Mesenchymal stem cell (in vitro differentiated cells and primary cell): ENCODE data around the gene RBL2.
A peak's percentile ranks its signal among the peaks of the same experiment; 100 is the strongest.

Experiments
- DNase-seq: peaks from one replicate; pipeline ENCODE4 v3.0.0-alpha.2; 2013
- H2AFZ ChIP-seq: one replicate; pipeline ENCODE4 v1.6.1; 2013; ENCODE audit warnings: low read depth, mild to moderate bottlenecking, control low read depth, inconsistent platforms, low read length, moderate library complexity
- H2AK5ac ChIP-seq: 2 replicates; pipeline ENCODE4 v1.6.1; 2013; ENCODE audit warnings: low read length, moderate library complexity, mild to moderate bottlenecking, inconsistent platforms; ENCODE audit not compliant: severe bottlenecking
- H2BK120ac ChIP-seq: one replicate; pipeline ENCODE4 v1.6.1; 2013; ENCODE audit warnings: low read depth, mild to moderate bottlenecking, inconsistent platforms, low read length, moderate library complexity
- H2BK12ac ChIP-seq, 2 experiments: one replicate each; pipeline ENCODE4 v1.6.1; 2013; ENCODE audit warnings: inconsistent platforms in 2 of 2, low read length in 2 of 2, mild to moderate bottlenecking in 2 of 2, moderate library complexity in 2 of 2, control low read depth in 1 of 2
- H2BK15ac ChIP-seq: one replicate; pipeline ENCODE4 v1.6.1; 2013; ENCODE audit warnings: mild to moderate bottlenecking, low read depth, inconsistent platforms; ENCODE audit not compliant: poor library complexity, severe bottlenecking
- H2BK5ac ChIP-seq: 2 replicates; pipeline ENCODE4 v1.6.1; 2013; ENCODE audit warnings: low read depth, mild to moderate bottlenecking, low read length, control low read depth, inconsistent platforms; ENCODE audit not compliant: poor library complexity, severe bottlenecking
- H3K14ac ChIP-seq, 2 experiments: one replicate each; pipeline ENCODE4 v1.6.1; 2013; ENCODE audit warnings: inconsistent platforms in 2 of 2, low read length in 2 of 2, control low read depth in 1 of 2, mild to moderate bottlenecking in 1 of 2, moderate library complexity in 1 of 2
- H3K18ac ChIP-seq, 2 experiments: one replicate each; pipeline ENCODE4 v1.6.1; 2013; ENCODE audit warnings: inconsistent platforms in 2 of 2, low read length in 2 of 2, control low read depth in 1 of 2, low read depth in 1 of 2, mild to moderate bottlenecking in 1 of 2
- H3K23ac ChIP-seq, 2 experiments: one replicate each; pipeline ENCODE4 v1.6.1; 2013; ENCODE audit warnings: inconsistent platforms in 2 of 2, low read length in 2 of 2, mild to moderate bottlenecking in 2 of 2, moderate library complexity in 2 of 2, control low read depth in 1 of 2
- H3K27ac ChIP-seq: 2 replicates; pipeline ENCODE4 v1.5.1; 2013; ENCODE audit warnings: mild to moderate bottlenecking, moderate library complexity, low read length, control low read depth, inconsistent platforms; ENCODE audit not compliant: poor library complexity, severe bottlenecking
- H3K27me3 ChIP-seq, 2 experiments: 2 replicates each; pipeline versions ENCODE4 v1.6.1 to v1.7.0; 2013; ENCODE audit warnings: low read length in 2 of 2, mild to moderate bottlenecking in 2 of 2, moderate library complexity in 2 of 2, control low read depth in 1 of 2, inconsistent platforms in 1 of 2; ENCODE audit not compliant: control insufficient read depth in 1 of 2, insufficient read depth in 1 of 2
- H3K36me3 ChIP-seq, 2 experiments: 2 replicates each; pipeline versions ENCODE4 v1.6.1 to v1.7.0; 2013; ENCODE audit warnings: low read length in 2 of 2, control low read depth in 1 of 2, inconsistent platforms in 1 of 2, low read depth in 1 of 2, mild to moderate bottlenecking in 1 of 2; ENCODE audit not compliant: insufficient read depth in 2 of 2, control insufficient read depth in 1 of 2
- H3K4ac ChIP-seq, 2 experiments: one replicate each; pipeline ENCODE4 v1.6.1; 2013; ENCODE audit warnings: inconsistent platforms in 2 of 2, low read length in 2 of 2, mild to moderate bottlenecking in 2 of 2, moderate library complexity in 2 of 2, control low read depth in 1 of 2, low read depth in 1 of 2
- H3K4me1 ChIP-seq: 2 replicates; pipeline ENCODE4 v1.6.1; 2013; ENCODE audit warnings: low read depth, low read length, control low read depth; ENCODE audit not compliant: control insufficient read depth, insufficient read depth
- H3K4me2 ChIP-seq: 2 replicates; pipeline ENCODE4 v1.6.1; 2013; ENCODE audit warnings: low read length, mild to moderate bottlenecking, inconsistent platforms; ENCODE audit not compliant: poor library complexity, severe bottlenecking
- H3K4me3 ChIP-seq, 2 experiments: 2 replicates each; pipeline versions ENCODE4 v1.5.1 to v1.7.0; 2013; ENCODE audit warnings: low read length in 2 of 2, mild to moderate bottlenecking in 2 of 2, control low read depth in 1 of 2, low read depth in 1 of 2; ENCODE audit not compliant: insufficient read depth in 1 of 2
- H3K79me1 ChIP-seq: replicated peaks from 2 replicates; pipeline ENCODE4 v1.6.1; 2013; ENCODE audit warnings: mild to moderate bottlenecking, control low read depth, low read length, inconsistent platforms; ENCODE audit not compliant: poor library complexity, severe bottlenecking
- H3K9ac ChIP-seq: 2 replicates; pipeline ENCODE4 v1.7.0; 2013; ENCODE audit warnings: mild to moderate bottlenecking, low read length, moderate library complexity
- H3K9me3 ChIP-seq: 2 replicates; pipeline ENCODE4 v1.7.0; 2013; ENCODE audit warnings: mild to moderate bottlenecking, low read length; ENCODE audit not compliant: control insufficient read depth
- H4K8ac ChIP-seq: one replicate; pipeline ENCODE4 v1.6.1; 2013; ENCODE audit warnings: inconsistent platforms, mild to moderate bottlenecking, low read length, moderate library complexity
- H4K91ac ChIP-seq: one replicate; pipeline ENCODE4 v1.6.1; 2013; ENCODE audit warnings: mild to moderate bottlenecking, low read length, inconsistent platforms
- WGBS: methylation state at CpG from one replicate; pipeline ENCODE4 v1.1.7; 2013; ENCODE audit warnings: mixed read lengths; 5-methylcytosine and 5-hydroxymethylcytosine counted together

The RBL2 gene

DNA sequence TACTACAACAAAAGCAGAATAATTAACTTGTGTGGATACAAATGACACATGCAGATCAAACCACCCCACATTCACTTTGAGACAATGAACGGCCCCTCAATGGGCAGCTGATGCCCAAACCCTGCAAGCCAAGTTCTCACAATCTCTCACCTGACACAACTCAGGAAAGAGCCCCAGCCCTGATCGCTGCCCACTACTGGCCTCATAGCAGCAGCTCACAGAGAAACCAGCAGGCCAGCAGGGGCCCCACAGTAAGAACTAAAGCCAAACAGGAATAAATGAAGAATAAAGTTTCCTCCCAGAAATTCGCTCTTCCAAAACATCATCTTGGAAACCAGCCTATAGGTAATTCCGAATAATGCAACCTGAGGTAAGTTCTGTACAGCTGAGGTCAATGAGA lies 61.1 kb downstream of the RBL2 start:
- Histone ChIP-seq H3K36me3 (peaks cover 38 to 80% of the 10 kb centered on the region in 2 experiments), H2BK15ac (no peak overlapping the region), H3K4me3 (no peak overlapping the region), H3K23ac (no peak overlapping the region), H3K9me3 (no peaks in the 10 kb centered on the region), H3K4me2 (no peak overlapping the region), H3K9ac (no peak overlapping the region), H3K18ac (no peak overlapping the region), H2BK120ac (no peak overlapping the region), H2AK5ac (no peak overlapping the region), H4K91ac (no peak overlapping the region), H2BK12ac (no peak overlapping the region), H3K27ac (no peak overlapping the region), H3K4me1 (peaks cover 1% of the 10 kb centered on the region), H3K79me1 (peaks cover 19% of the 10 kb centered on the region), H3K4ac (no peak overlapping the region), H3K27me3 (no peaks in the 10 kb centered on the region), H2AFZ (no peak overlapping the region), H4K8ac (no peak overlapping the region), H3K14ac (no peak overlapping the region), H2BK5ac (no peak overlapping the region)
- DNase-seq: no peak
- WGBS: 94% methylated on average over 2 of the region's 4 CpGs

DNA sequence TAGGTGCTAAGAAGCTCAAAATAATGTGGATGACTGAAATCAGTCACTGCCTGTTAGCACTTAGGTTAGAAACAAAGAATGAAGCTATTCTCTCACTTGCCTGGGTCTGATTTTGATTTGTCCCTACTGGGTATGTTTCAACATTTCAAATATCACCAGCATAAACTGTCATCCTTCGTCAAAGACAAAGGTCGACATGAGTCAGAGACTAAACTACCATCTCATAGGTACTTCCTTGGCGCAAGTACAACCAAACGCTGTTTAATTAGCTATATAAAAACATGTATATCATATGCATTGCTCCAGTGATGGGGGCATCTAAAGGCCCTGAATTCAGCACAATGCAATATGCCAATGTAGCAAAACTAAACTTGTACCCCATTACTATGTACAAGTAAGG lies 64.7 kb downstream of the RBL2 start:
- H2BK15ac ChIP-seq: no peak overlapping the region
- H3K23ac ChIP-seq: no peak overlapping the region
- H3K27ac ChIP-seq: no peak overlapping the region
- no peaks in the 10 kb centered on the region for H3K9me3 ChIP-seq
- no peak overlapping the region for H2AK5ac ChIP-seq
- 96% methylated on average over 2 of the region's 4 CpGs for WGBS
- H2BK12ac ChIP-seq: no peak overlapping the region
- H4K8ac ChIP-seq: no peak overlapping the region
- H3K4me1 ChIP-seq: peaks cover 4% of the 10 kb centered on the region
- H3K79me1 ChIP-seq: peaks cover 33% of the 10 kb centered on the region
- no peak for DNase-seq
- no peak overlapping the region for H3K4me3 ChIP-seq
- H4K91ac ChIP-seq: no peak overlapping the region
- no peak overlapping the region for H3K18ac ChIP-seq
- H3K4ac ChIP-seq: no peak overlapping the region
- no peak overlapping the region for H3K9ac ChIP-seq
- peaks cover 27 to 49% of the 10 kb centered on the region in 2 experiments for H3K36me3 ChIP-seq
- H3K14ac ChIP-seq: no peak overlapping the region
- no peak overlapping the region for H3K4me2 ChIP-seq
- H3K27me3 ChIP-seq: no peaks in the 10 kb centered on the region
- H2AFZ ChIP-seq: no peak overlapping the region
- H2BK5ac ChIP-seq: no peak overlapping the region
- no peak overlapping the region for H2BK120ac ChIP-seq

DNA sequence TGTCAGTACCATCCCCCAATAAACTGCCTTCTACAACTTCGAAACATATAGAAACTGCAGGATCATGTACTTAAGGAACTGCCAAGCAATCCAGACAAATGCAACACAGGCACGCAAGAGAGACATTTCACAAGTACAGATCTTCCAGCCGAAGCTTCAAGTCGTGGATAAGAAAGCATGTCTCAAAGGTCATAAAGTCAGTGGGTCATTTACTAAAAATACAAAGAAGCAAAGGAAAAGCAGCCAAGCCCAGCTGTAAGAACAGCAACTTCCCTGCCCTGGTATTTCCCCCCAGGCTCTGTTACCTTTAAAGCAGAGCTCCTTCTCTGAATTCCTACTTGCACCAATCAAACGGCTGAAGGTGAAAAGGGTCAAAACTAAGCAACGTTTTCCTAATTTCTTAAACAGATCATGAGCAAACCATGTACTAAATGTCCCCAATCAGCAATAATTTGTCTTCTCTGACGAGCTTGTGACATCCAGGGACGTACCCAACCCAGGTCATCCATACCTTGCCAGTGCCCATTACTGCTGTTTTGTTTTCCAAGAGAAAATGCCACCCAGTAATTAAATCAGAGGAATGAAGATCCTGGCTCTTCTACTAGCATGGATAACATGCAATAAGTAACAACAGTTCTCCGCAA lies 67.1 kb downstream of the RBL2 start:
- peaks cover 21% of the 10 kb centered on the region for H3K79me1 ChIP-seq
- H3K4me2 ChIP-seq: peak overlapping the region; percentile 9
- H3K4me1 ChIP-seq: peaks cover 9% of the 10 kb centered on the region
- 62% methylated on average over 9 of the region's 9 CpGs for WGBS
- H3K4me3 ChIP-seq: peak overlapping the region in 1 of 2 experiments; percentile 84
- H3K14ac ChIP-seq: no peak overlapping the region
- peak; percentile 68 for DNase-seq
- no peaks in the 10 kb centered on the region for H3K27me3 ChIP-seq
- no peak overlapping the region for H2AK5ac ChIP-seq
- H2BK120ac ChIP-seq: no peak overlapping the region
- H3K27ac ChIP-seq: no peak overlapping the region
- peak overlapping the region; percentile 85 for H3K9ac ChIP-seq
- peaks cover 12 to 26% of the 10 kb centered on the region in 2 experiments for H3K36me3 ChIP-seq
- no peak overlapping the region for H2BK5ac ChIP-seq
- H3K9me3 ChIP-seq: no peaks in the 10 kb centered on the region
- H2AFZ ChIP-seq: no peak overlapping the region
- no peak overlapping the region for H3K4ac ChIP-seq
- H2BK12ac ChIP-seq: no peak overlapping the region
- no peak overlapping the region for H3K18ac ChIP-seq
- H4K91ac ChIP-seq: no peak overlapping the region
- H3K23ac ChIP-seq: no peak overlapping the region
- H2BK15ac ChIP-seq: no peak overlapping the region
- H4K8ac ChIP-seq: no peak overlapping the region

DNA sequence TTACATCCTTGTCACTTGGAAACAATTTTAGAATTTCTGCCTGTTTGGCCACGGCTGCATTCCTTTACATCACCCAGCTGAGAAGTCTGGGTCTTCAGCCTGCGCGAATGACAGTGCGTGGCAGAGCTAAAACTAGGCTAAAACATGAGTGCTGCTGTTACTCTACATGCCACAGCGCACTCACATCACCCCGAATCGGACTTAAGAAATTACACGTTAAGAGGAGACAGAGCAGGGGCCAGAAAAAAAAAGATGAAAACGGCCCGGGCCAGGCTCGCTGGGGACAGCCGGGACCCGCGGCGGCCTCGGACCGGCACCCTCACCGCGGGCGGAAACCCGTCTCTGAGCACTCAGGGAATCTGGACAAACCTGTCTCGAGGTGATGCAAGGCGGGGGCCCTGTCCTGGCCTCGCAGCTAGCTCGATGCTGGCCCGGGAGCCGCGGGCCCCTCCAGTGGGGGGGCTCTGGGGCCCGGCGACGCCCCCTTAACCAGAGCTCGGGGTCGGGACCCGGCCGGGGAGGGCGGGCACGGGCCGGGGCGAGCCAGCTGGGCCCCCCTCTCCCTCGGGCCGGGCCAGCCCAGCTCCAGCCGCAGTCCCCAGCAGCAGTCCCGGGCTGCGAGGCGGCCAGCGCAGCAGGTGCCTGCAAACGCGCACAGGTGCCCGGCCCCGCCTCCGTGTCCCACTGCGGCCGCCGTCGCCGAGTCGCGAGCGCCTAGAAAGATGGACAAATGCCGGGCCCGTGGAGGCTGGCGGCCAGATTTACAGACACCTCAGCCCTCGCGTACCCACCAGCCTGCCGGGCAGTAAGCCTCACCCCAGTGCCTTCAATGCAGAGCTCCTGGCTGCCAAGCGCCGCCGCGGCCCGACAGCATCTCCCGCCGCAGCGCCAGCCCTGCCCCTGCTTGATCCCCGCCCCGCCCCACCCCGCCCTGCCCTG lies 68.3 kb downstream of the RBL2 start, which contains the start of gene AKTIP:
AKTIP (minus strand) TSS at position 879 of the 939 bp plus-strand sequence. CDS start 2,950 bp downstream, outside the sequence.
- peak within 1 kb of the TSS; percentile 94 for H2AFZ ChIP-seq
- H3K23ac ChIP-seq: peak within 1 kb of the TSS in 1 of 2 experiments; percentile 35
- peak within 1 kb of the TSS; percentile 84 to 87 for H3K4me3 ChIP-seq
- peak within 1 kb of the TSS; percentile 91 for H4K91ac ChIP-seq
- H4K8ac ChIP-seq: peak within 1 kb of the TSS; percentile 99
- peak within 1 kb of the TSS; percentile 57 to 85 for H3K4ac ChIP-seq
- H3K27ac ChIP-seq: peak within 1 kb of the TSS; percentile 95
- peak within 1 kb of the TSS; percentile 68 for H2BK120ac ChIP-seq
- peak within 1 kb of the TSS in 1 of 2 experiments; percentile 73 for H3K14ac ChIP-seq
- WGBS: 2% methylated on average over 65 of the region's 76 CpGs
- peaks cover 9% of the 10 kb centered on the region for H3K4me1 ChIP-seq
- peak within 1 kb of the TSS; percentile 81 to 91 for H3K18ac ChIP-seq
- H2BK12ac ChIP-seq: peak within 1 kb of the TSS in 1 of 2 experiments; percentile 43
- peak within 1 kb of the TSS; percentile 75 for H2AK5ac ChIP-seq
- H3K4me2 ChIP-seq: peak within 1 kb of the TSS; percentile 87
- H3K9me3 ChIP-seq: no peaks in the 10 kb centered on the region
- peak; percentile 53 for DNase-seq
- no peak within 1 kb of the TSS for H2BK5ac ChIP-seq
- peak within 1 kb of the TSS; percentile 60 for H2BK15ac ChIP-seq
- peak within 1 kb of the TSS; percentile 87 for H3K9ac ChIP-seq
- H3K27me3 ChIP-seq: no peaks in the 10 kb centered on the region
- peaks cover 2 to 16% of the 10 kb centered on the region in 2 experiments for H3K36me3 ChIP-seq
- H3K79me1 ChIP-seq: peaks cover 17% of the 10 kb centered on the region
